NOMO-1 treated with dmso at 0.1 percent for 144 hours (cell line): Measurements from ENCODE around the gene HTR3B.

Experiments used
- DNase-seq: peaks from one replicate; lab custom pipeline; 2025; ENCODE audit not compliant: unreplicated experiment; lab: John Stamatoyannopoulos, UW

Gene HTR3B

DNA sequence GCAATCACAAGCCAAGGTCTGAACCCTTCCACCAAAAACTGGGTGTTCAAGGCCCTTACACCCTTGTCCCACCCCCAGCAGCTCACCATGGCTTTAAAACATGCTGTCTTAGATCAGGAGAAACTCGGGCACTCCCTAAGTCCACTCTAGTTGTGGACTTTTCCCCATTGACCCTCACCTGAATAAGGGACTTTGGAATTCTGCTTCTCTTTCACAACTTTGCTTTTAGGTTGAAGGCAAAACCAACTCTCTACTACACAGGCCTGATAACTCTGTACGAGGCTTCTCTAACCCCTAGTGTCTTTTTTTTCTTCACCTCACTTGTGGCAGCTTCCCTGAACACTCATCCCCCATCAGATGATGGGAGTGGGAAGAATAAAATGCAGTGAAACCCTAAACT is 85.3 kb downstream of the HTR3B start:
- no peak for DNase-seq

DNA sequence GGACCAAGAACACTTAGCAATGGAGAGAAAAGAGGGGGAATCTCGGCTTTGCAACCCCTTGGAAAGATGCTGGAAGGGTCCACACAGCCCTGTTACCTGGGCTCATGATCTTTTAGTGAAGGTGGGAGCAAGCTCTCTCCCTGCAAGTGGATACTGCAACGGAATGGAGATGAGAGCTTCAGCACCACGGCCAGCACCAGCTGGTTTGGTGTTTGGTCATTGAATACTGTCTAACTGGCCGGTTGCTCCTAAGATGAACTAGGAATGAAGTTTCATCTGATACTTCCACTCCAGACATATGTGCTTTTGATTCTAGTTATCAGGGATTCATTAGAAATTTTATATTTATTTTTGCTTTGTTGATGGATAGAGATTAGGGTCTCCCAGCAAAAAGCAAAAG is 86.6 kb downstream of the HTR3B start:
- DNase-seq, result no peak

- no peak for DNase-seq
Measured at GRCh38 chr11:113991718-113992458, 87.3 kb downstream of the HTR3B start.

DNA sequence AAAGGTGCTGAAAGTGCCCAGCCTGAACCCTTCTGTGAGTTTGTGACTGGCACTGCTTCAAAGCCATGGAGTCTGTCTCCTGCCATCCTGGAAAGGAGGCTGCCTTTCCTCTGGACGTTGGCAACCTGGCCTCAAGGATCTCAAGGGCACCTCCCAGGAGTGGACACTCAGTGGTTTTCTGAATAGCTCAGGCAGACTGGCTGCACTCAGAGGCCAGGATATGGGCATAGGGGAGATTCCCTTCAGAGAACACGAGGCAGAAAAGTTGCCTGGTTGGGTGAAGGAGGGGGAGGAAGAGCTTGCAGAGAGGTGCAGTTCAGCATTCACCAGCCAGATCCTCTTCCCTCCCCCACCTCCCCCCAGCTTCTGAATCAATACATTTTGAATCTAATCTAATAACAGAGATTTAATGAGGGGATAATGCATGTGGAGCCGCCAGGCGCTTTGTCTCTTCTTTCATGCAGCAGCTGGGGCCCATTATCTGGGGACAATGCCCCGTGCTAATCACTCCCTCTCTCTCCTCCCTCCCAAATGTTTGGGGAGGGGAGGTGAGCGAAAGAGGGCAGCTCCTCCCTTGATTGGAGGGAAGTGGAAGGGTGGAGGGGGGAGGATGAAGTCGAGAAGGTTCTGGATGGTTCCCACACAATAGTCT is 88.0 kb downstream of the HTR3B start:
- DNase-seq, result no peak

DNA sequence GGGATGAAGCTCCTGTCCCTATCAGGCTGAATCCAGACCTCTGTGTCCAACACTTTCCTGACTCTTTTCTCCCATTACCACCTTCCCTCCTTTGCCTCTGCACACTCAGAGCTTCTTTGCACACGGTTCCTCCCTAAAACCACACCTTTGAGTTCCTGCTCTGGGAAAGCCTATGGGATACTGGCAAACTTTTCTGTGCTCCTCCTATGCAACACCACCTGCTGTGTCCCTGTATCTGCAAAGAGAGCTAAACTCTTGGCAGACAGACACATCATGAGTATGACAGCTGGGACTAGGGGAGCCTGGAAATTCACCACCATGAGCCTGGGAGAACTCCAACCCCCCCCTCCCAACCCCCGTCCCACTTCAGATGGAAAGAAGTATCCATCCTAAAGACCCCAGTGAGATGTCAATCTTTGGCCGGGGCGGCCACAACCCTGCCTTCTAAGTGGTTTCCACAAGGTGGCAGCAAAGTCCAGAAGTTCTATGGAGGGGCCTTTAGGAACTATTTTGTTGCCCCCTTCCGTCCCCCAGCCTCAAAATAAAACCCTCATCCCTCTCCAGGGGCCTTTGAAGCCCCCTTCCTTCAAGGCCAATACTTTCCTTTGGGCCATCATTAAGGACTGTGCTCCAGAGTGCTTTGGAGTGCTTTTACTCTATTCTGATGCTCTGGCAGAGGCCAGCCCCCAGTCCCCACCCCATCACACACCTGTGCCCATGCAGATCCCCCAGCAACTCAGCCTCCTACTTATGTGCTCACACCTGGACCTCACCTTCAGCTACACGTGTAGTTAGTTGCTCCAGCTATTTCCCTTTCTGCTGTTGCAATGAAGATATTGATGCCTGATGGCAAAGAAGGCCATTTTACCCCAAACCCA is 89.7 kb downstream of the HTR3B start:
- DNase-seq, result no peak
